GM23338 (cell line): ENCODE measurements around the gene TAF3. TPM values are rescaled to one million over a fixed set of nuclear protein-coding genes. Genes with fewer than 3 reads are reported as not detected.

Source experiments
- ATAC-seq: fragments of 200-7000 bp; cut with Tn5 transposase; 3 replicates; pipeline ENCODE4 v1.9.1; 2020
- DNase-seq: peaks from one replicate; pipeline ENCODE4 v3.0.0-alpha.2; 2015; ENCODE audit warnings: low spot score
- H2AFZ ChIP-seq: fragments of 200-600 bp; sonication (generic); 2 replicates; pipeline ENCODE4 v1.8.0; 2016; ENCODE audit warnings: antibody characterized with exemption, mild to moderate bottlenecking, moderate library complexity
- H3F3A ChIP-seq: fragments of 200-600 bp; sonication (generic); replicated peaks from 2 replicates; pipeline ENCODE4 v1.8.0; 2017; ENCODE audit warnings: antibody characterized with exemption, mixed run types, low read depth
- H3K27ac ChIP-seq: fragments of 200-600 bp; sonication (generic); 2 replicates; pipeline ENCODE4 v1.6.1; 2016; ENCODE audit warnings: low read depth
- H3K27me3 ChIP-seq: fragments of 200-600 bp; sonication (generic); 2 replicates; pipeline ENCODE4 v1.8.0; 2016; ENCODE audit warnings: mild to moderate bottlenecking, mixed run types, moderate library complexity; ENCODE audit not compliant: insufficient read depth
- H3K36me3 ChIP-seq: fragments of 200-600 bp; sonication (generic); 2 replicates; pipeline ENCODE4 v1.8.0; 2016; ENCODE audit warnings: mild to moderate bottlenecking; ENCODE audit not compliant: insufficient read depth
- H3K4me1 ChIP-seq: fragments of 200-600 bp; sonication (generic); 2 replicates; pipeline ENCODE4 v1.8.0; 2016; ENCODE audit warnings: mild to moderate bottlenecking, moderate library complexity; ENCODE audit not compliant: insufficient read depth
- H3K4me2 ChIP-seq: fragments of 200-600 bp; sonication (generic); 2 replicates; pipeline ENCODE4 v1.7.1; 2017; ENCODE audit warnings: mixed run types
- H3K4me3 ChIP-seq: fragments of 200-600 bp; sonication (generic); 2 replicates; pipeline ENCODE4 v1.6.1; 2016; ENCODE audit warnings: mixed run types
- H3K79me2 ChIP-seq: fragments of 200-600 bp; sonication (generic); replicated peaks from 2 replicates; pipeline ENCODE4 v1.8.0; 2017; ENCODE audit warnings: mild to moderate bottlenecking; ENCODE audit not compliant: insufficient read depth
- H3K9me2 ChIP-seq: fragments of 200-600 bp; sonication (generic); 2 replicates; pipeline ENCODE4 v1.8.0; 2017; ENCODE audit not compliant: insufficient read depth
- H4K20me1 ChIP-seq: fragments of 200-600 bp; sonication (generic); replicated peaks from 2 replicates; pipeline ENCODE4 v1.8.0; 2017; ENCODE audit warnings: mild to moderate bottlenecking; ENCODE audit not compliant: insufficient read depth
- H3K27ac Mint-ChIP-seq: 2 replicates; pipeline ENCODE4 v1.8.0; 2020; ENCODE audit warnings: inconsistent platforms, mild to moderate bottlenecking, moderate library complexity, mixed read lengths
- H3K27me3 Mint-ChIP-seq: 3 replicates; pipeline ENCODE4 v1.8.0; 2022; ENCODE audit warnings: low read depth, mild to moderate bottlenecking, moderate library complexity, mixed read lengths, inconsistent platforms; ENCODE audit not compliant: insufficient read depth, poor library complexity
- H3K36me3 Mint-ChIP-seq: 3 replicates; pipeline ENCODE4 v1.8.0; 2021; ENCODE audit warnings: low read depth, mild to moderate bottlenecking, inconsistent platforms, moderate library complexity, mixed read lengths
- H3K4me1 Mint-ChIP-seq: 3 replicates; pipeline ENCODE4 v1.8.0; 2020; ENCODE audit warnings: mild to moderate bottlenecking, inconsistent platforms, mixed read lengths
- H3K4me3 Mint-ChIP-seq: 3 replicates; pipeline ENCODE4 v1.8.0; 2021; ENCODE audit warnings: moderate library complexity, mild to moderate bottlenecking, inconsistent platforms, mixed read lengths
- H3K9me3 Mint-ChIP-seq: 3 replicates; pipeline ENCODE4 v1.8.0; 2020; ENCODE audit warnings: moderate library complexity, mild to moderate bottlenecking, inconsistent platforms, mixed read lengths
- CREB1 ChIP-seq: fragments of 250-450 bp; sonication (Bioruptor Pico); IDR thresholded peaks from 2 replicates; pipeline ENCODE4 v1.5.0; 2020; ENCODE audit warnings: low read depth, mild to moderate bottlenecking, moderate library complexity
- EZH2 ChIP-seq: fragments of 200-600 bp; sonication (generic); IDR thresholded peaks from one replicate; pipeline ENCODE4 v1.8.0; 2017; ENCODE audit warnings: antibody characterized with exemption, mild to moderate bottlenecking, low read depth; ENCODE audit not compliant: unreplicated experiment
- JUNB ChIP-seq: IDR thresholded peaks from one replicate; pipeline ENCODE4 v1.6.1; 2016; ENCODE audit warnings: antibody characterized with exemption; ENCODE audit not compliant: unreplicated experiment
- NANOG ChIP-seq: IDR thresholded peaks from 2 replicates; pipeline ENCODE4 v1.6.1; 2016; ENCODE audit warnings: antibody characterized with exemption, borderline replicate concordance
- POLR2AphosphoS5 ChIP-seq: IDR thresholded peaks from 2 replicates; pipeline ENCODE4 v1.6.1; 2016; ENCODE audit warnings: antibody characterized with exemption, low read depth
- STAT1 ChIP-seq: IDR thresholded peaks from one replicate; pipeline ENCODE4 v1.6.1; 2016; ENCODE audit warnings: antibody characterized with exemption; ENCODE audit not compliant: unreplicated experiment
- ZNF331 ChIP-seq: fragments of 250-450 bp; sonication (Bioruptor Pico); IDR thresholded peaks from 2 replicates; pipeline ENCODE4 v1.5.0; 2020; ENCODE audit warnings: low read depth, mild to moderate bottlenecking, moderate library complexity
- ZNF462 ChIP-seq: fragments of 250-450 bp; sonication (Bioruptor Pico); IDR thresholded peaks from 2 replicates; pipeline ENCODE4 v1.5.0; 2020; ENCODE audit warnings: mild to moderate bottlenecking, moderate library complexity
- polyA plus RNA-seq: library from polyadenylated mRNA; unstranded; fragments of >200 nt; fragmentation: Nextera tagmentation; extraction: Ambion mirVana; gene quantifications from 2 replicates; pipeline ENCODE4 v1.2.1, GENCODE V29; 2016
- total RNA-seq: library from RNA; depleted of rRNA; stranded (reverse); fragments of >200 nt; shearing (Covaris generic); gene quantifications from 2 replicates; pipeline ENCODE4 v1.2.3, GENCODE V29; 2014
- TF ChIP-seq, protein P1 (sequence below): IDR thresholded peaks from one replicate; pipeline ENCODE4 v1.6.1; 2018; ENCODE audit warnings: antibody characterized with exemption; ENCODE audit not compliant: unreplicated experiment

The TAF3 gene
- total and polyA plus RNA-seq, 2 experiments from 2014 or later: 6.4 to 15.2 TPM

- TF ChIP-seq, protein P1, sequence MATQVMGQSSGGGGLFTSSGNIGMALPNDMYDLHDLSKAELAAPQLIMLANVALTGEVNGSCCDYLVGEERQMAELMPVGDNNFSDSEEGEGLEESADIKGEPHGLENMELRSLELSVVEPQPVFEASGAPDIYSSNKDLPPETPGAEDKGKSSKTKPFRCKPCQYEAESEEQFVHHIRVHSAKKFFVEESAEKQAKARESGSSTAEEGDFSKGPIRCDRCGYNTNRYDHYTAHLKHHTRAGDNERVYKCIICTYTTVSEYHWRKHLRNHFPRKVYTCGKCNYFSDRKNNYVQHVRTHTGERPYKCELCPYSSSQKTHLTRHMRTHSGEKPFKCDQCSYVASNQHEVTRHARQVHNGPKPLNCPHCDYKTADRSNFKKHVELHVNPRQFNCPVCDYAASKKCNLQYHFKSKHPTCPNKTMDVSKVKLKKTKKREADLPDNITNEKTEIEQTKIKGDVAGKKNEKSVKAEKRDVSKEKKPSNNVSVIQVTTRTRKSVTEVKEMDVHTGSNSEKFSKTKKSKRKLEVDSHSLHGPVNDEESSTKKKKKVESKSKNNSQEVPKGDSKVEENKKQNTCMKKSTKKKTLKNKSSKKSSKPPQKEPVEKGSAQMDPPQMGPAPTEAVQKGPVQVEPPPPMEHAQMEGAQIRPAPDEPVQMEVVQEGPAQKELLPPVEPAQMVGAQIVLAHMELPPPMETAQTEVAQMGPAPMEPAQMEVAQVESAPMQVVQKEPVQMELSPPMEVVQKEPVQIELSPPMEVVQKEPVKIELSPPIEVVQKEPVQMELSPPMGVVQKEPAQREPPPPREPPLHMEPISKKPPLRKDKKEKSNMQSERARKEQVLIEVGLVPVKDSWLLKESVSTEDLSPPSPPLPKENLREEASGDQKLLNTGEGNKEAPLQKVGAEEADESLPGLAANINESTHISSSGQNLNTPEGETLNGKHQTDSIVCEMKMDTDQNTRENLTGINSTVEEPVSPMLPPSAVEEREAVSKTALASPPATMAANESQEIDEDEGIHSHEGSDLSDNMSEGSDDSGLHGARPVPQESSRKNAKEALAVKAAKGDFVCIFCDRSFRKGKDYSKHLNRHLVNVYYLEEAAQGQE: no peak
- TF ChIP-seq POLR2AphosphoS5 (no peak), NANOG (no peak), EZH2 (no peak)
Measured at GRCh38 chr10:7794251-7795026, 23.9 kb upstream of the TAF3 start (continued).

GRCh38 chr10:7795605-7796004, 22.7 kb upstream of the TAF3 start:
- Mint-ChIP-seq H3K36me3 (peaks cover 44% of the 10 kb centered on the region), H3K27me3 (no peaks in the 10 kb centered on the region), H3K27ac (peak overlapping the region; percentile 25; the same call in 1 of the 2 replicates), H3K4me1 (peaks cover 3% of the 10 kb centered on the region; the same call in 1 of the 3 replicates), H3K4me3 (no peak overlapping the region), H3K9me3 (no peaks in the 10 kb centered on the region)
- Histone ChIP-seq H3K9me2 (no peaks in the 10 kb centered on the region), H3K4me1 (no peaks in the 10 kb centered on the region), H3K79me2 (peaks cover 70% of the 10 kb centered on the region), H3K4me2 (no peak overlapping the region), H4K20me1 (peaks cover 25% of the 10 kb centered on the region), H3K36me3 (peaks cover 38% of the 10 kb centered on the region), H3K27me3 (no peaks in the 10 kb centered on the region), H2AFZ (no peak overlapping the region), H3K27ac (no peak overlapping the region), H3K4me3 (no peak overlapping the region), H3F3A (no peaks in the 10 kb centered on the region)
- no peak for DNase-seq
- no peak for ATAC-seq
- TF ChIP-seq JUNB: no peak
- no peak for TF ChIP-seq NANOG
- no peak for TF ChIP-seq ZNF462 (CRISPR knock-in tag)
- TF ChIP-seq, protein P1: no peak
- TF ChIP-seq STAT1: no peak
- no peak for TF ChIP-seq ZNF331
- TF ChIP-seq CREB1 (CRISPR knock-in tag): no peak
- TF ChIP-seq POLR2AphosphoS5: no peak
- TF ChIP-seq EZH2: no peak
